PC-9 (cell line): ENCODE results near the gene PTPRG. TPM values are rescaled to one million over a fixed set of nuclear protein-coding genes. Genes with fewer than 3 reads are reported as not detected.

Source experiments
- BruUV-seq: library from RNA; stranded (reverse); fragments of 400-500 nt; replicated peaks from 2 replicates; lab custom pipeline; 2021; lab: Mats Ljungman, UMichigan
- CTCF ChIA-PET: fragments of 300-600 bp; sonication (Branson Sonifier 250); formaldehyde crosslinking; loops from one replicate; lab custom pipeline; 2022; ENCODE audit warnings: antibody characterized with exemption; lab: Charles Lee
- POLR2A ChIA-PET: fragments of 300-600 bp; sonication (Branson Sonifier 250); formaldehyde crosslinking; loops from one replicate; lab custom pipeline; 2022; ENCODE audit warnings: antibody characterized with exemption; ENCODE audit not compliant: unreplicated experiment; lab: Charles Lee
- DNase-seq, 2 experiments: peaks; one replicate each; pipeline versions ENCODE4 v3.0.0 to v3.0.0-alpha.2; 2015 to 2022; ENCODE audit warnings: mixed read lengths in 1 of 2
- H2AFZ ChIP-seq: fragments of 200-600 bp; sonication (generic); 2 replicates; pipeline ENCODE4 v1.8.1; 2017; ENCODE audit warnings: antibody characterized with exemption
- H3F3A ChIP-seq: fragments of 200-600 bp; sonication (generic); 2 replicates; pipeline ENCODE4 v1.8.1; 2017; ENCODE audit warnings: antibody characterized with exemption, mild to moderate bottlenecking, low read depth; ENCODE audit not compliant: insufficient read depth
- H3K27ac ChIP-seq: fragments of 200-600 bp; sonication (generic); 2 replicates; pipeline ENCODE4 v1.6.1; 2016; ENCODE audit warnings: mixed run types
- H3K27me3 ChIP-seq: fragments of 200-600 bp; sonication (generic); 2 replicates; pipeline ENCODE4 v1.6.1; 2016; ENCODE audit warnings: low read depth, mixed run types; ENCODE audit not compliant: insufficient read depth
- H3K36me3 ChIP-seq: fragments of 200-600 bp; sonication (generic); 2 replicates; pipeline ENCODE4 v1.6.1; 2016; ENCODE audit warnings: low read depth, mixed run types
- H3K4me1 ChIP-seq: fragments of 200-600 bp; sonication (generic); replicated peaks from 2 replicates; pipeline ENCODE4 v1.6.1; 2016; ENCODE audit warnings: mixed run types; ENCODE audit not compliant: insufficient read depth
- H3K4me2 ChIP-seq: fragments of 200-600 bp; sonication (generic); 2 replicates; pipeline ENCODE4 v1.6.1; 2017; ENCODE audit warnings: mixed run types
- H3K4me3 ChIP-seq: fragments of 200-600 bp; sonication (generic); 2 replicates; pipeline ENCODE4 v1.6.1; 2016; ENCODE audit warnings: mixed run types
- H3K79me2 ChIP-seq: fragments of 200-600 bp; sonication (generic); 2 replicates; pipeline ENCODE4 v1.6.1; 2017; ENCODE audit warnings: low read depth, mixed run types
- H3K9me2 ChIP-seq: fragments of 200-600 bp; sonication (generic); 2 replicates; pipeline ENCODE4 v1.8.1; 2017; ENCODE audit warnings: mild to moderate bottlenecking; ENCODE audit not compliant: insufficient read depth
- H3K9me3 ChIP-seq: fragments of 200-600 bp; sonication (generic); 2 replicates; pipeline ENCODE4 v1.8.1; 2016; ENCODE audit warnings: low read depth; ENCODE audit not compliant: insufficient read depth
- H4K20me1 ChIP-seq: fragments of 200-600 bp; sonication (generic); 2 replicates; pipeline ENCODE4 v1.8.1; 2017; ENCODE audit not compliant: insufficient read depth
- EZH2 ChIP-seq: fragments of 200-600 bp; sonication (generic); IDR thresholded peaks from 2 replicates; pipeline ENCODE4 v1.8.0; 2017; ENCODE audit warnings: antibody characterized with exemption, low read depth
- intact Hi-C: fragments of 100-400 bp; cut with micrococcal nuclease; formaldehyde crosslinking; loops from one replicate; pipeline ENCODE4 v1.10.0; 2022; ENCODE audit not compliant: unreplicated experiment
- total RNA-seq: library from RNA; stranded (reverse); gene quantifications from 2 replicates; pipeline ENCODE4 v1.2.3, GENCODE V29; 2021
- TF ChIP-seq, protein P1 (sequence below): fragments of 200-600 bp; sonication (generic); conservative IDR thresholded peaks from 2 replicates; pipeline ENCODE4 v1.6.1; 2017; ENCODE audit warnings: mixed run types, antibody characterized with exemption, mild to moderate bottlenecking, moderate library complexity

Gene PTPRG
- total RNA-seq, 1 experiment from 2014 or later: 32.9 TPM

DNA sequence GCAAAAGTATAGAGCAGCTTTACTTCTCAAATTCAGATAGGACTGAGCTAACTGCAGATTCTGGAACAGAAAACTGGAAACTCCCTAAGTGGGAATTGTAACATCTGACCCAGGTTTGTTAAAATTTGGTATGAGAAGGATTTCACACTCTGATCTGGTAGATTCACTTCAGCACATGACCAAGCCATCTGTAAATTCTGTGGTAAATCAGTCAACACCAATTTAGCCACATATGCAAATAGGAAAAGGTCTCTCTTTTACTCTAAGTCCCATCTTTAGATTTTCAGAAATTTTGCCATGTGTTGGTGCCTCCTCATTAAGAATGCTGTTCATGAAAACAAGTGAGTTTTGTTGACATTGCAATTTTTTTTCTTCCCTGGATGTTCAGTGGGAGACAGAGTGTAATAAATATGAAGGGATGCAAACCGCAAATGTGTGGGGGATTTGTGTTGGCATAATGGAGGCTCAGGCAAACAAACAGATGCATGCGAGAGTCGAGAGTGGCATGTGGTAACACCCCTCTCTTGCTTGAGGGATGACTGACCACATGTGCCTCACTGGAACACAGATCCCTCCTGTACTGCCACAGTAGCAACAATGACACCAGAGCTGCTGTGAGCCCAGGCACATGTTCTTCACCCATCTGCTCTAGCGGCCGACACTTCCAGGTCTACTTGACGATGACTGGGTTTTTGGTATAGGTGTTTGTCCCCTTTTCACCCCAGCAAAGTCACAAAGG is 665.4 kb downstream of the PTPRG start:
- Histone ChIP-seq H4K20me1 (no peaks in the 10 kb centered on the region), H3K9me2 (no peaks in the 10 kb centered on the region), H3K9me3 (no peaks in the 10 kb centered on the region), H3K36me3 (no peaks in the 10 kb centered on the region), H3K79me2 (no peaks in the 10 kb centered on the region), H3K4me3 (no peak overlapping the region), H3K27me3 (no peaks in the 10 kb centered on the region), H3K27ac (no peak overlapping the region), H2AFZ (no peak overlapping the region), H3F3A (no peaks in the 10 kb centered on the region), H3K4me1 (no peaks in the 10 kb centered on the region), H3K4me2 (no peak overlapping the region)
- CTCF ChIA-PET: no interaction called here
- no peak for TF ChIP-seq EZH2
- TF ChIP-seq, protein P1, sequence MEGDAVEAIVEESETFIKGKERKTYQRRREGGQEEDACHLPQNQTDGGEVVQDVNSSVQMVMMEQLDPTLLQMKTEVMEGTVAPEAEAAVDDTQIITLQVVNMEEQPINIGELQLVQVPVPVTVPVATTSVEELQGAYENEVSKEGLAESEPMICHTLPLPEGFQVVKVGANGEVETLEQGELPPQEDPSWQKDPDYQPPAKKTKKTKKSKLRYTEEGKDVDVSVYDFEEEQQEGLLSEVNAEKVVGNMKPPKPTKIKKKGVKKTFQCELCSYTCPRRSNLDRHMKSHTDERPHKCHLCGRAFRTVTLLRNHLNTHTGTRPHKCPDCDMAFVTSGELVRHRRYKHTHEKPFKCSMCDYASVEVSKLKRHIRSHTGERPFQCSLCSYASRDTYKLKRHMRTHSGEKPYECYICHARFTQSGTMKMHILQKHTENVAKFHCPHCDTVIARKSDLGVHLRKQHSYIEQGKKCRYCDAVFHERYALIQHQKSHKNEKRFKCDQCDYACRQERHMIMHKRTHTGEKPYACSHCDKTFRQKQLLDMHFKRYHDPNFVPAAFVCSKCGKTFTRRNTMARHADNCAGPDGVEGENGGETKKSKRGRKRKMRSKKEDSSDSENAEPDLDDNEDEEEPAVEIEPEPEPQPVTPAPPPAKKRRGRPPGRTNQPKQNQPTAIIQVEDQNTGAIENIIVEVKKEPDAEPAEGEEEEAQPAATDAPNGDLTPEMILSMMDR: no peak
- POLR2A ChIA-PET: no interaction called here
- DNase-seq: no peak
- intact Hi-C loops: no loop called here
- BruUV-seq: no TSS peak

DNA sequence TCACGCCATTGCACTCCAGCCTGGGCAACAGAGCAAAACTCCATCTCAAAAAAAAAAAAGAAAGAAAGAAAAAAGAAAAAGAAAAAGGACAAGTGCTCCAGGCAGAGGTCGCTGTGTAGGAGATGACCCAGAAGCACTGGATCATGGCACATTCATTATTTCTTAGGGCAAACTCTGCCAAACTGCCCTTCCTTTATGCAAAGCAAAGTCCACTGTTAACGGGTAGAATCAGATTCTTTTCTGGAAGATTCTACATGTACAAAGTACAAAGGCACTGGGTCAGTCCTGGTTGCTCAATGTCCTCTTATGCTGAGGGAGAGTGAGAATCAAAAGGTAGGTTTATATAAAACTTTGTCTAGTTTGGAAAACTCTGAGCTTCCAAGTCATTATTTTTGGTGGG is 667.1 kb downstream of the PTPRG start:
- BruUV-seq: no TSS peak
- CTCF ChIA-PET: no interaction called here

DNA sequence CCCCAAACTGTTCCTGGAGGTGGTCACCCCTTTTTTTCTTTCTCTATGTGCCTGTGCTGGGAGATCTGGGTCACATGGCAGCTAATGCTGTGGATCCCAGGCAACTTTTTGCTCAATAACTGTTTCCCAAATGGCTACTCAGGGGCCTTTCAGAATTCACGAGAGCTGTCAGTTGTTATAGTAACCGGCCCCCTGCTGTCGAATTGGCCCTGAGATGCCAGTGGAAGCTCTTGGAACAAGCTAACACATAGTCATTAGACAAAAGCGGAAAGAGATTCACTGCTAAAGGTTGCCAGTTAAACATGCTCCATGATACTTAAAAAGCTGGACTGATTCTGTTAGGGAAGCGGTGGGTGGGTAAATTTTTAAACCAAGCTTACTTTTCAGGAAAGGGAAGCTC is 667.8 kb downstream of the PTPRG start:
- intact Hi-C loops: no loop called here
- Histone ChIP-seq H3K4me2 (no peak overlapping the region), H3K4me3 (no peak overlapping the region), H4K20me1 (no peaks in the 10 kb centered on the region), H3K9me2 (no peaks in the 10 kb centered on the region), H3K79me2 (no peaks in the 10 kb centered on the region), H3K4me1 (no peaks in the 10 kb centered on the region), H3K9me3 (no peaks in the 10 kb centered on the region), H3K36me3 (no peaks in the 10 kb centered on the region), H3F3A (no peaks in the 10 kb centered on the region), H2AFZ (no peak overlapping the region), H3K27me3 (no peaks in the 10 kb centered on the region), H3K27ac (no peak overlapping the region)
- no peak for DNase-seq
- TF ChIP-seq EZH2: no peak
- TF ChIP-seq, protein P1: no peak
- no TSS peak for BruUV-seq
- ChIA-PET POLR2A (interaction anchor here (0.5 kb wide), 1 partner anchor 63 kb away, joined by 23 read pairs; no protein-coding TSS in a partner anchor), CTCF (no interaction called here)

More for the DNA sequence above, 667.1 kb downstream of the PTPRG start:
- Histone ChIP-seq H3K36me3 (no peaks in the 10 kb centered on the region), H3K4me3 (no peak overlapping the region), H3F3A (no peaks in the 10 kb centered on the region), H3K27me3 (no peaks in the 10 kb centered on the region), H3K4me1 (no peaks in the 10 kb centered on the region), H2AFZ (no peak overlapping the region), H3K27ac (no peak overlapping the region), H3K4me2 (no peak overlapping the region), H3K79me2 (no peaks in the 10 kb centered on the region), H4K20me1 (no peaks in the 10 kb centered on the region), H3K9me3 (no peaks in the 10 kb centered on the region), H3K9me2 (no peaks in the 10 kb centered on the region)
- no peak for DNase-seq
- POLR2A ChIA-PET: no interaction called here
- TF ChIP-seq EZH2: no peak
- TF ChIP-seq, protein P1: no peak
- intact Hi-C loops: no loop called here
